AG04450 (cell line): ENCODE results near the gene RPL38. TPM values are rescaled to one million over a fixed set of nuclear protein-coding genes. Genes with fewer than 3 reads are reported as not detected.

Experiments
- CTCF ChIA-PET: fragments of 300-600, 350-600 bp; formaldehyde crosslinking; extraction: SDS; loops from one replicate; lab custom pipeline; 2022; ENCODE audit warnings: antibody characterized with exemption, inconsistent platforms; lab: Charles Lee
- POLR2A ChIA-PET: fragments of 350-600 bp; formaldehyde crosslinking; extraction: SDS; loops from one replicate; lab custom pipeline; 2021; ENCODE audit warnings: antibody characterized with exemption, inconsistent platforms; lab: Yijun Ruan, JAX
- DNase-seq: peaks from one replicate; pipeline ENCODE4 v3.0.0-alpha.2; 2011; ENCODE audit warnings: low read depth, low spot score
- H3K27ac ChIP-seq: one replicate; pipeline ENCODE4 v1.5.1; 2012; ENCODE audit warnings: low read depth, low read length, control low read depth
- H3K27me3 ChIP-seq: one replicate; pipeline ENCODE4 v1.6.0; 2012; ENCODE audit warnings: low read length; ENCODE audit not compliant: control insufficient read depth, insufficient read depth
- H3K4me3 ChIP-seq: 2 replicates; pipeline ENCODE4 v1.5.1; 2011; ENCODE audit warnings: mild to moderate bottlenecking, low read depth, low read length, control low read depth
- H3K9me3 ChIP-seq: 2 replicates; pipeline ENCODE4 v1.5.1; 2012; ENCODE audit warnings: low read length; ENCODE audit not compliant: control insufficient read depth, insufficient read depth
- CTCF ChIP-seq: IDR thresholded peaks from 2 replicates; pipeline ENCODE4 v1.5.1; 2011; ENCODE audit warnings: low read depth, low read length, control low read depth, inconsistent platforms
- polyA plus RNA-seq: library from polyadenylated mRNA; depleted of rRNA; stranded (reverse); fragments of >200 nt; gene quantifications from 2 replicates; pipeline ENCODE4 v1.2.3, GENCODE V29; 2011

RPL38 gene
- polyA plus RNA-seq, 1 experiment, result 2,383 TPM

DNA sequence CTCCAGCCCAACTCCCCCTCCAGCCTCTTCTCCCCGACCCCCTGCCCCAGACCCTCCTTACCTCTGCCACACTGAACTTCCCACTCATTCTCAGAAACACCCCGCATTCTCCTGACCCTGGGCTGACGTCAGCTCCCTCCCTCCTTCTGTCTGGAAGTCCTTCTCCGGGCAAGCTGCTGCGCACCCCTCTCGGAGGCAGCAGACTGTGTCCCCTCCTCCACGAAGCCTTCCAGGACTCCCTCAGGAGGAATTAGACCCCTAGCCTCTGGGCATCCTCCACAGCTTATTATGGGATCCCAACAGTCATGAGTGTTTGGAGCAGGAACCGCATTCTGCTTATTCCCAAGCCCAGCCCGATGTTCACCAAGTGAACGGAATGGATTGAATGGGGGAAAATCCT is 3.4 kb upstream of the RPL38 start:
- Histone ChIP-seq H3K27ac (no peak overlapping the region), H3K27me3 (peaks cover 31% of the 10 kb centered on the region), H3K9me3 (peaks cover 4% of the 10 kb centered on the region; the same call in 1 of the 2 replicates), H3K4me3 (no peak overlapping the region)
- DNase-seq, result no peak
- CTCF ChIA-PET, result interaction anchor here (0.5 to 3.6 kb wide), 23 partner anchors 8 to 1624 kb away, joined by 3 to 45 read pairs (median 4); partner anchors contain the start of gene TTYH2
- TF ChIP-seq CTCF, result no peak
- POLR2A ChIA-PET, result interaction anchor here (1.1 kb wide), 1 partner anchor 13 kb away, joined by 5 read pairs; no protein-coding TSS in a partner anchor

- POLR2A ChIA-PET, result no interaction called here
- Histone ChIP-seq H3K27me3 (peaks cover 26% of the 10 kb centered on the region), H3K9me3 (peaks cover 4% of the 10 kb centered on the region; the same call in 1 of the 2 replicates), H3K27ac (no peak overlapping the region), H3K4me3 (no peak overlapping the region)
- TF ChIP-seq CTCF, result no peak
- CTCF ChIA-PET, result interaction anchor here (3.6 kb wide), 1 partner anchor 772 kb away, joined by 45 read pairs; no protein-coding TSS in a partner anchor
- DNase-seq, result no peak
Measured at GRCh38 chr17:74201250-74201649, 2.2 kb upstream of the RPL38 start.

DNA sequence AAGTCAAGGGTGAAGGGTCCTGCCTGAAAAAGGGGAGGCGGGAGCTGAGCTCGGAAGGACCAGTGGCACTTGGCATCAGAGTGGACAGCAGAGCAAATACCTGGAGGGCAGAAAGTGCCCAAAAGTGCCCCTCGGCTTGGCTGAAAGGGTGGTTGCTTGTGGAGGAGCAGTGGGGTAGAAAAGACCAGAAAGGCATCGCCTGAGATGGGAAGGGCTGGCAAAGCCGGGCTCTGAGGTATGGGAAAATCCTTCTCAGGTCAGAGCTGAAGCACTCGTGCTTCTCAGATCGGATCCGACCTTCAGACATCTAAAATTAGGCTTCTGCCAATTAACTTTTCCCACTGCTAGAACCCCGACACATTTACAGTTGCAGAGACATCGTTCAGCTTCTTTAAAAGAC is 1.5 kb upstream of the RPL38 start:
- Histone ChIP-seq H3K27me3 (peaks cover 19% of the 10 kb centered on the region), H3K4me3 (no peak overlapping the region), H3K9me3 (peaks cover 4% of the 10 kb centered on the region; the same call in 1 of the 2 replicates), H3K27ac (no peak overlapping the region)
- no peak for TF ChIP-seq CTCF
- no peak for DNase-seq
- CTCF ChIA-PET, result interaction anchor here (1.4 to 2.8 kb wide), 2 partner anchors 10 to 20 kb away, joined by 7 to 31 read pairs; no protein-coding TSS in a partner anchor
- POLR2A ChIA-PET, result no interaction called here

DNA sequence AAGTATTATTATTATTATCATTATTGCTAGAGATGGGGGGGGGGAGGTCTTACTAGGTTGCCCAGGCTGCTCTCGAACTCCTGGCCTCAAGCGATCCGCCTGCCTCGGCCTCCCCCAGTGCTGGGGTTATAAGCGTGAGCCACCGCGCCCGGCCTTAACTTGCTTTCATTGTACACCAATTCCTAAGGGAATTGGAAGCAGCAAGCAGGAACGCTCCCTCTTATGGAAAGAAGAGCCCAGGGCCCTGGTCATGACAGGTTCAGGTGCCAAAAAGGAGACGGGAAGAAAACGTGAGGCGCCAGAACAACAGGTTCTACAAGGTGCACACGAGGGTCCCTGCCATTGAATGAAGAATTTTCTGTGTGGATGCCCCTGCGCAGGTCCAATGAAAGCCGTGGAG is 540 bp upstream of the RPL38 start:
- Histone ChIP-seq H3K9me3 (peaks cover 4% of the 10 kb centered on the region; the same call in 1 of the 2 replicates), H3K4me3 (peak overlapping the region; percentile 35), H3K27ac (no peak overlapping the region), H3K27me3 (peaks cover 15% of the 10 kb centered on the region)
- POLR2A ChIA-PET, result interaction anchor here (0.7 to 2.5 kb wide), 3 partner anchors 8 to 10 kb away, joined by 3 to 18 read pairs (median 5); partner anchors contain the start of gene TTYH2
- no peak for TF ChIP-seq CTCF
- CTCF ChIA-PET, result interaction anchor here (0.5 to 2.8 kb wide), 21 partner anchors 8 to 1644 kb away, joined by 3 to 31 read pairs (median 4); partner anchors contain the start of gene TTYH2
- DNase-seq, result no peak

DNA sequence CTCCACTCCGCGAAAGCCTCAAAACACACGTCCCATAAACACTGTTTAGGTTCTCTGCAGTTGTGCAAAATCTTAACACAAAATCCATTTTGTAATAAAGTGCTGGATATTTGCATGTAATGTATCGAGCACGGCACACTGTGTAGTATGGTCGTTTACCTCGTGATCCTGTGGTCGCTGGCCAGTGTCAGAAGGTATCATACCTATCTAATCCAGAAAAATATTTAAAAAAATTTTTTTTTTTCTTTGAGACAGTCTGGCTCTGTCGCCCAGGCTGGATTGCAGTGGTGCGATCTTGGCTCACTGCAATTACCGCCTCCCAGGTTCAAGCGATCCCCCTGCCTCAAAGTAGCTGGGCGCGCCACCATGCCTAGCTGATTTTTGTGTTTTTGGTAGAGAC is 996 bp downstream of the RPL38 start:
- POLR2A ChIA-PET, result interaction anchor here (0.6 to 2.5 kb wide), 2 partner anchors 8 to 842 kb away, joined by 4 to 18 read pairs; partner anchors contain the start of gene TTYH2
- H3K27ac ChIP-seq, result no peak overlapping the region

More for the DNA sequence above, 996 bp downstream of the RPL38 start:
- CTCF ChIA-PET, result interaction anchor here (0.7 to 2.8 kb wide), 3 partner anchors 9 to 253 kb away, joined by 3 to 31 read pairs (median 4); partner anchors contain the start of gene TTYH2
- Histone ChIP-seq H3K4me3 (peak overlapping the region; percentile 96), H3K9me3 (peaks cover 4% of the 10 kb centered on the region; the same call in 1 of the 2 replicates), H3K27me3 (peaks cover 9% of the 10 kb centered on the region)
- no peak for DNase-seq
- TF ChIP-seq CTCF, result no peak
